Measurements from ENCODE around the gene GPR15. TPM values are rescaled to one million over a fixed set of nuclear protein-coding genes. Genes with fewer than 3 reads are reported as not detected.

The GPR15 gene
- total RNA-seq, 2 donors from 2014 or later: not detected

GRCh38 chr3:98528474-98529346, 3.1 kb upstream of the GPR15 start:
- ATAC-seq (no peak), DNase-seq (no peak)
- Histone ChIP-seq H3K27me3 (no peaks in the 10 kb centered on the region), H3K4me1 (no peaks in the 10 kb centered on the region), H3K36me3 (replicated peaks in 1 of 2; ENCODE audit: insufficient read depth in 1 of 2, low read depth in 2 of 2) (no peaks in the 10 kb centered on the region), H3K27ac (no peak overlapping the region), H3K9me3 (no peaks in the 10 kb centered on the region), H3K4me3 (no peak overlapping the region)
- 23 to 35% methylated on average over 4 of the region's 4 CpGs for WGBS, 2 donors
- intact Hi-C loops (cut with DNase I): no loop called here
- TF ChIP-seq CTCF (IDR thresholded peaks at IDR 0.05): no peak
- TF ChIP-seq POLR2A (IDR thresholded peaks at IDR 0.05): no peak

- ATAC-seq (no peak), DNase-seq (no peak)
- no peak overlapping the region for H3K4me3 ChIP-seq
- WGBS, 2 donors: 80 to 83% methylated on average over 8 of the region's 8 CpGs
- H3K36me3 ChIP-seq (replicated peaks in 1 of 2; ENCODE audit: insufficient read depth in 1 of 2, low read depth in 2 of 2): no peaks in the 10 kb centered on the region
- intact Hi-C loops (cut with DNase I): no loop called here
- no peaks in the 10 kb centered on the region for H3K9me3 ChIP-seq
- no peak overlapping the region for H3K27ac ChIP-seq
- H3K27me3 ChIP-seq: no peaks in the 10 kb centered on the region
- TF ChIP-seq POLR2A (IDR thresholded peaks at IDR 0.05): no peak
- TF ChIP-seq CTCF (IDR thresholded peaks at IDR 0.05): no peak
- no peaks in the 10 kb centered on the region for H3K4me1 ChIP-seq
These were observed 1.8 kb upstream of the GPR15 start for GRCh38 chr3:98529856-98530459.

- no peak for DNase-seq
- WGBS, 2 donors: 69 to 76% methylated on average over 2 of the region's 2 CpGs
- no peaks in the 10 kb centered on the region for H3K4me1 ChIP-seq
- no peaks in the 10 kb centered on the region for H3K36me3 ChIP-seq (replicated peaks in 1 of 2; ENCODE audit: insufficient read depth in 1 of 2, low read depth in 2 of 2)
- H3K4me3 ChIP-seq: no peak overlapping the region
- H3K27ac ChIP-seq: no peak overlapping the region
- intact Hi-C loops (cut with DNase I): no loop called here
- no peaks in the 10 kb centered on the region for H3K27me3 ChIP-seq
- no peak for ATAC-seq
- no peak for TF ChIP-seq CTCF (IDR thresholded peaks at IDR 0.05)
- TF ChIP-seq POLR2A (IDR thresholded peaks at IDR 0.05): no peak
- H3K9me3 ChIP-seq: no peaks in the 10 kb centered on the region
These were observed 1.1 kb upstream of the GPR15 start for GRCh38 chr3:98530676-98531075.

GRCh38 chr3:98532275-98532637, 478 bp downstream of the GPR15 start:
- no peak overlapping the region for H3K27ac ChIP-seq
- H3K4me1 ChIP-seq: no peaks in the 10 kb centered on the region
- H3K27me3 ChIP-seq: no peaks in the 10 kb centered on the region
- DNase-seq (no peak), ATAC-seq (no peak)
- H3K36me3 ChIP-seq (replicated peaks in 1 of 2; ENCODE audit: insufficient read depth in 1 of 2, low read depth in 2 of 2): no peaks in the 10 kb centered on the region
- no peak overlapping the region for H3K4me3 ChIP-seq
- intact Hi-C loops (cut with DNase I): no loop called here
- no peaks in the 10 kb centered on the region for H3K9me3 ChIP-seq
- TF ChIP-seq POLR2A (IDR thresholded peaks at IDR 0.05) (no peak), CTCF (IDR thresholded peaks at IDR 0.05) (no peak)
- 69 to 77% methylated on average over 5 of the region's 5 CpGs for WGBS, 2 donors
